Fibroblast of upper back skin (primary cell): ENCODE measurements around the gene PAMR1.

ENCODE experiments used
- DNase-seq: peaks from one replicate; pipeline ENCODE4 v3.0.0-alpha.2; 2013

The PAMR1 gene

DNA sequence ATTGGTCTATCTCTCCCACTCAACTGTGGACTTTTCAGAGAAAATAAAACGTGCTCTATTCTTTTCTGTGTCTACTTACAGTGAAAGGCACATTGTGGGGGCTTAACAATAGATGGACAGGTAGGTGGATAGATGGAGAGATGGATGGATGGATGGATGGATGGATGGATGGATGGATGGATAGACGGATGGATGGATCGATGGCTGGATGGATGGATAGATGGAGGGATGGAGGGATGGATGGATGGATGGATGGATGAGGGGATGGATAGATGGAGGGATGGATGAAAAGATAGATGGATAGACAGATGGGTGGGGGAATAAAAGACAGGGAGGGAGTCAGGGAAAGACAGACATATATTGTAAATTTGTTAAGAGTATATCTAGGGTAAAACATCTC is 91.8 kb downstream of the PAMR1 start:
- DNase-seq: no peak

DNA sequence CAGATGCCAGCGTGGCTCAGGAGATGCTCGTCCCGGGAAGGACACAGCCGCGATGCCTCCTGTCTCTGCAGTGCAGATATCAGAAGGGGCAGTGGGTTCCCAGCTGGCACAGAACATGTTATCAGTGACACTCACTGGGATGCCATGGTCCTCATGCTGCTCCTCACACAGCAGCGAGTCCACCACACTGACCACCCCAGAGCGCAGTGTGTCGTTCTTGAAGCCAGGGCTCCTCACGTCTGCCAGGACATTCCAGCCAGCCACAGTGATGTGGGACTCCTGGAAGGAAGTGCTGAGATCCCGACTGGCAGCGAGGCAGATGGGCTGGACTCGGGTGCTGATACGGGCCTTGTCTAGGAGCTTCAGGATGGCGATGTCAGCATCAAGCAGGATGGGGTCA is 93.0 kb downstream of the PAMR1 start:
- no peak for DNase-seq

DNA sequence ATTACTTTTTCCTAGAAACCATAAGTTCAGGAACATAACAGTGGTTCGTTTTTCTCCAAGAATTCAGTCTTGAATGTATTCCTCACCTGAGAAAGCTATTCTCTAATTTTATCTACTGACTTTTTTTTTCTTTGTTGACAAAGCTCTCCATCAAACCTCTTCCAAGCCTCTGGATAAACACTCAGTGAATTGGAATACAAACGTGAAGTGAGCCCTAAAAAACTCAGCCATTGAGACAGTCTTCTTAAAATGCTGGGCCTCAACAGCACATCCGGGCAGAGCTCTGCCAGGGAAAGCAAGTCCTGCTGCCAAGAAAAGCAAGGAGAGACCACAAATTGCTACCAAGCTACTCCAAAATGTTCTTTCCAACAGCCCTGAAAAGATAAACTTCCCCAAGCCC is 98.3 kb downstream of the PAMR1 start:
- DNase-seq: peak; percentile 80

DNA sequence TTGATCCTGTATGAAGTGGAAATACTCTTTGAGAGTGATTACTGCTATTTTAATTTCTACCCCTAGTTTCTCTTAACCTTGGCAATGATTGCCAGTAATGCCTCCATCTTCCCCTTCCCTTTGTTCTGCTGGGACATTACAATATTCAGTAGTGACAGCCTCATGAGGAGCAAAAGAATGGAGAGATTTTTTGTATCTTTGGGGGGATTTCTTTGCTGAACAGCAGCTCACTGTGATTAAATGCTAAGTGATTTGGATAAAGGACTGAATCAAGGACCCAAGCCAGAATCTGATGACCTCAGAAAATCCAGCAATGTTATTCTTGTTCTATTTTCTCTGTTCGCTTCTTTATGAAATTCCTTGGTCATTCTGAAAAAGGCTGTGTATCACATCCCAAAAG is 99.1 kb downstream of the PAMR1 start:
- no peak for DNase-seq

DNA sequence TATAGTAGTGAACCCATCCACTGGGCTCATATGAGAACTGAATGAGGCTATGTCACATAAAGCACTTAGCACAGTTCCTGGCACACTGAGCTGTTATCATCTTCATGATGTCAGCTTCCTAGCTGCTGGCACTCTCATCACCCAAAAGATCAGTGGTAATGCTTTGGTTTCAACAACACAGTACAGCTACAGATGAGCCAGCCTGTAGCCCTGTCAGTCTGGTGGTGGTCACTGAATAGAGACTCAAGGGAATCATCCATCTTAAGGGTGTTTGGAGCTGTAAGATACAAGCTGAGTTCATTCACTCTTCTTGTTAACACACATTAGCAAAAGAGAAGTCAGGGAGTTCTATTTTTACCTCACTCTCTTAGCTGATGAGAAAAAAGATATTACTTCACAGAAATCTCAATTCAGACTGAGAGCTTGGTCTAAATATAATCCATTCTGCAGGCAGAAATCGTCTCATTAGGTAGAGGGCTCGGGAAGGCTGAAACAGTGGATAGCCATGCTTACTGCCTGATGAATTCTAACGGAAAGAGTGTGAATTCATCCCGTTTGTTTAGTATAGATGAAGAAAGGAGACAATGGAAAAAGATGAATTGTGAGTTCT is 99.7 kb downstream of the PAMR1 start:
- DNase-seq: peak; percentile 19

DNA sequence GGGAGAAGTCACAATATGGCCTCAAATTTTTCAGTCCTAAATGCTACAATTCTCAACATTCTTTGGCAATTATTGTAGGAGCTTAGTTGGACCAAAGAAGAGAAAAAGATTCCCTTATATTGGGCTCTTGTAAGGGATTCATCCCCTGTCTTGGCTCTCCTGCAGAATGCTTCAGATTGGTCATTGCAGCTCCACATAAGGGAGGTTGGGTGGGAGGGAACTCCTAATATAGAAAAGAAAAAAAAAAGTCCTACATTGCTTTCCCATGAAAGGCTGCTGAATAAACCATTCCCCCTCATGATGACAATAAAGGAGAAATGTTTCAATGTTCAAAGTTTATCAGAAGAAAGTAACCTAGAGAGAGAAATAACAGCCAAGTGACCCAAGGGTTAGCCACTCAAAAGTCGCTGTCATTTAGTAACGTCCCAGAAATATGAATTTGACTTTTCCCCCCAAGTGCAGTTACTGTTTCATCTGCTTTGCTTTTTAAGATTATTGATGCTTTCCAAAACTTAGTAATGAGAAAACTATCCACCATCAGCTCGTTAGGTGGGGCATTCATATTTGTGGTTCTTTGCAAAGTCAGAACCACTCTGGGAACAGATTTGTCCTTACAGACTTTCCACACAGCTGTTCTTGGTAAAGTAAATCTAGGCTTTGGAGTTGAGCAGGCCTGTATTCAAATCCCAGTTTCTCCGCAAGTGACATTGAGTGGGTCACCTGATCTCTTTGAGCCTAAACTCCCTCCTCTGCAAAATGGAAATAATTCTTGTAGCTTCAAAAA is 101.1 kb downstream of the PAMR1 start:
- peak; percentile 79 for DNase-seq

DNA sequence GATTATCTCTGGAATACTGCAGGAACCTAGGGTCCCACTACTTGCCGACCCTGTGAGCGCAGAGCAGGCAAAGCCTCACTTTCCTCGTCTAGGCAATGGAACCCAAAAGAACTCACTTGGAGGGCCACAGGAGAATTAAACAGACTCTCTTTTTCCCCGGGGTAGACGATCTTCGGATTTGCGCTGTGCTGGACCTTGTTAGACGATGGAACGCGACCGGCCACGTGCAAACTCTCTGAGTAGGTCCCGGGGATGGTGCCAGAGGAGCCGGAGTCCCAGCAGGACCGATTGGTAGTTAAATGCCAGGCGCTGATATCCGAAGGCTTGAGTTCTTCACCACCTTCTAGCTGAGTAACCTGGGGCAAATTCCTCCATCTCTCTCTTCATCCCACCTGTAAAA is 105.0 kb downstream of the PAMR1 start:
- peak; percentile 3 for DNase-seq

DNA sequence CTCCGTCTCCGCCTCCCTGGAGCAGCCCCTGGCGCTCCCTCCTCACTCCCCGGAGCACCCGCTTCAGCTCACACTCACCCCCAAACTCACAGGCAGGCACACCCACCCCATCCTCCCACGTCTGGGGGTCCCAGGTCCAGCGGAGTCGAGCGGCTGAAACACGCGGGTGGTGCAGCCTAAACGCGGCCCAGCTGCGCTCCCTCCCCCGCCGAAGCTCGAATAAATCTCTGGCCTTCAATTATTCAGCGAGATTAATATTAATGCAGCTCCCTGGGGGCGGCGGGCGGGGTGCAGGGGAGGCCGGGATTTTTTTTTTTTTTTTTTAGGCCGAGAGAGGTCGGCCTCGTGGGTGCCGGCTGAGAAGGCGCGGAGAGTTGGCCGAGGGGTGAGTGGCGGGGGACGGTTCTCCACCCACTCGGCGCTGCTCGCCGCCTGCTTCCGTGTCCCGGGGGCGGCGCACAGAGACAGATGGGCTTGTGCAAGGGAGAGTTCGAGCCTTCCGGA is 105.5 kb downstream of the PAMR1 start:
- peak; percentile 5 for DNase-seq

DNA sequence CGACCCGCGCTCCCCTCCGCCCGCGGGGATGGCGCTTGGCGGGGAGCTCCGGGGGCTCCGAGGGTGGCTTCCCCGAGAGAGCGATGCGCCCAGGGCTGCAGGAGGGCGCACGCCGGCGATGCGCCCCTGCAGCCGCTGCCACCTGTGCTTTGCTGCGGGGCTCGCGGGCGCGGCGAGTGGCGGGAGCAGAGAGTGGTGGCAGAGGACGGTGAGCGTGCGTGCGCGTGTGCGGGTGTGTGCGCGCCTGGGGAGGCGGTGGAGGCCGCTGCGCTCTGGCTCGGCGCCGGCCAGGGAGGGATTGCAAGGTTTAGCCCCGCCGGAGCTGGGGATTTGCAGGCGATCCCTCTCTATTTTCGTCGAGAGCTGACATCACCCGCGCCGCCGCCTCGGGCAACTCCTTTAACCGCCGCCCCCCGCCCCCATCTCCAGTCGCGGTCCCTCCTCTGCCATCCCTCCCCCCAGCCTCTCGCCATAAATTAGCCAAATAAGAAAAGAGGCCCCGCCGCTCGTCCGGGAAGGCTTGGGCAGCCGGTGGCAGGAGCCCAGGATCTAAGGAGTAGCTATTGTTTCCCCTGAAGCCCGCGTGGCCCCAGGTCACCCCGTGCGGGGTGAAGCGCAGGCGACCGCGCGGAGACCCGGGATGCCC is 106.1 kb downstream of the PAMR1 start, which contains the start of gene SLC1A2:
Gene SLC1A2, minus strand, starts transcription at position 375 of the 646 bp plus-strand sequence. CDS start 592 bp downstream, outside the sequence.
- peak; percentile 48 for DNase-seq

DNA sequence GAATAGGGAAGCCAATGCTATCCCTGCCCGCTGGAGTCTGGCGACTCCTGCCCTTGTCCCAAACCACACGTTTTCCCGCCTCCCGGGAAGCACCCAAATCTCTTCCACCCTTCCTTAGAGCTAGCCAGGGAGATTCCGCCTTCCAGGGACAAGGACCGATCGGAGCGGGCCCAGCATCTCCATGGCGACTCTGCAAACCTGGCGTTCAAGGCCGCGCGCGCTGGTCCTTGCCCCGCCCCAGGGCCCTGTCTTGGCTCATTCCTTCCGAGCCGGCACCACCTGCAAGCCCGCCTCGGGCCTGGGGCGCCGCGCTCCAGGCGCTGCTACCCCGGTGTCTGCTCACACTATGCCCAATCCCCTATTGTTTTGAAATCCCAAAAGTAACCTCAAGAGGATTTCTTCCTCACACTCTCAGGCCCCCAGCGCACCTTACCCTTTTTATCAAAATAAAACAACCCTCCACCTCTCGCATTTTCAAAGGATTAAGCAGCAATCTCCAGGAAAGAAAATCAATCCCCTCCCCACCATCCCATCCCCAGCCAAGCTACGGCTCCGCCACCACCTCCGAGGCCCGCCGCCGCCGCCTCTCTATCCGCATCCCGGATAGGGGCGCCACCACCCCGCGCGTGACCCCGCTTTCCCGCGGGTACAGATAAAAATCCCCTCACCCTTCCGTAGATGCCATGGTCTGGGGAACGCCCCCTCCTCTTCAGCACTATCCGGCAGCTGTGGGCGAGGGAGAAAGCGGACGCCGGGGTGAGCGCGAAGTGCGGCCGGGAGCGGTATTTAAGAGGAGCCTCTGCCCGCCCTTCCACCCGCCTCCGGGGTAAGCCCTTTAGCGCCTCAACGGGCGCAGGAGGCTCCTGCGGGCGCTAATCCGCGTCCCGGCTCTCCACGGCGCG is 106.9 kb downstream of the PAMR1 start:
- peak; percentile 3 for DNase-seq

DNA sequence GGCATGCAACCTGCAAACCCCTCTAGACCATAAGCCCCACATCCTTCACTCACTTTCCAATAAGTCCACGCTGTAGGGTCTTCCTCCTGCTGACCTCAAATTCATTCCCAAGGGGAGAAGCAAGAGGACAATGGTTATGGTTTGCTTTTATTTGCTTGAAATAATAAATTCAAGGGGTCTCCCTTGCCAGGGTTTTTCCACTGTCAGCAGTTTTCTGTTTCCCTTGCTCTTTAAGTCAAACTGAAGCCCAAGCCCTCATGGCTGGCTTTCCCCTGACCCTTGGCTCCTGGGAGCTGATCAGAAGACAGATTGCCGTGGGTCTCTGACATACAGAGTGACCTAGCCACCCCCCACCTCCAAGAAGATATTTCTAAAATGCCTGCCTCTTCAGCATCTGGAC is 109.9 kb downstream of the PAMR1 start:
- no peak for DNase-seq

DNA sequence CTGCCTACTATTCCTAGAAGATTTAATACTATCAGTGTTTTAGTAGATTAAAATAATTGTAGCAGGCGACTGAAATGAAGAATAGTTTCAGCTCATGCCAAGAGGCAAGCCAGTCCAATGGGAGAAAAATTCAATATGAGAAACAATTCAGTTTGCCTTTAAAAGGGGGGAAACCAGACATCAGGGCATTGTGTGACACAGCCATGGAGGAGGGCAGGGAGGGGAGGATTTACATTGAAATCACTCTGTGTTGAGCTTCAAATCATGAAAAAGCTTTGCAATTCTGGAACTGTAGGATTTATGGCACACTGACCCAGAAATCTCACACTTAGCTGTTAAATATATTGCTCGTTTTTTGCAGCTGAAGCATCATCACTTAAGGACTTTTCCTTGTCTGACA is 110.6 kb downstream of the PAMR1 start:
- no peak for DNase-seq

DNA sequence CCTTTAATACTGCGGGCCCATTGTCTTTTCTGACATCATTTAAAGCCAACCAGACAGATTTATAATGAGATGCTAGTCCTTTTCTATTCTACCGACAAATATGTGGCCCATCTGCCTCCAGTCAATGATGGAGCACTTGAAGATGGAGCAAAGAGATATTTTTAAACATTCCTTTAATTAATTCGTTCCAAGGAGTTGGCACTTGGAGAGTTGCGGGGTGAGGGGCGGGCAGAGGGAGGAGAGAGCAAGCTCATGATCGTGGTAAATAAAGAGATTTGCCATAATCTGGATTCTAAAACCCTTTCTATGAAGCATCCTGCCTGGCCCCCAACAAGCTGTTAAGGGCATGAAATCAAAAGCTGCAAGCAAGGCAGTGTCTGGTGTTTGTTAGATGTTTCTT is 111.1 kb downstream of the PAMR1 start:
- no peak for DNase-seq

DNA sequence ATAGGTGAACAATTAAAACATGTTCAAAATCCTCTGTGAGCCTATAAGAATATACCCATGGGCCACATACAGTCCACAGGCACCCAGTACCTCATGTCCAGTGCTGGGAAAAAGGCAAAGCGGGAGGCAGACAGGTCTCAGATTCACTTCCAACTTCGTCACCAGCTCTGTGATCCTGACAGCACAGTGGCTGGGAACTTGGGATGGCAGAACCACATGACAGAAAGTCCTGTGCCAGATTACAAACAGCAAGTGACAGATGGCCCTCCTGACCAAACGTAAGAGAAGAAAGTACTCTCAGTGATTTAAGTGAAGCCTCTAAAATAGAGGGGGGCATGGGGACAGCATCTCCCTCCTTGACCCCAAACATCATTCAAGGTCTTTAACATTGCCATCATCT is 111.8 kb downstream of the PAMR1 start:
- no peak for DNase-seq

DNA sequence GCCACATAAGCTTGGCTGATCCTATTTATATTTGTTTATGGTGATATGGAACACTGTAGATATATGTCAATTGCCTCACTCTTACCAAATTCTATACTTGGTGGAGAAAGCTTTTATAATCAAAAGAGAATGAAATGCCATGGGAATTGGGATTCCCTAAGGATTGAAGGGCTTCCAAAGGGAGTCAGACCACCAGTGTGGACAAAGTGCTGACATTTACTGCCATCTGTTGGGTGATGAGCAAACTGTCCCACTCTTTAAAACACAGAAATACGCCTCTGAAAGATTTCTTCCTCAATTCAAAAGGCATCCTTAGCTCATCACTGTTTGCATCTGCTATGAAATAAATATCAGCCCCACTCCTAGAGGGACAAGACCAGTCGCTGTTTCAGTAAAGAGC is 113.1 kb downstream of the PAMR1 start:
- peak; percentile 54 for DNase-seq

DNA sequence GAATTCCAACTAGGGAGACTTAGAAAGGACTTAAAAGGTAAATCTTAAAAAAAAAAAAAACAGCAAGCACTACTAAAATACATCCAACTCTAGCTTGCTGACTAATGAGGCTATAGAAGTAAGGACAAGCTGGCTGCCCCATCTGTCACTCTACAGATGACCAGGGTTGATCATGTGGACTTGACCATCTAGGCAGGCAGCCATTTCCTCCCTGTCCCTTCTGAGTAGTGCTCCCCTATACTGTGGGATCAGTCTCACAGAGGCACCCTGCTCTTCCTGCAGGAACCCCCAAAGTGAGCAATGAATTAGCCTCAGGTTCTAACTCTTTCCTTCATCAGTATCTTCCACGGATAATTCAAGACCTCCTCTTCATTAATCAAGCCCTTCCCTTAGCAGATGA is 118.4 kb downstream of the PAMR1 start:
- DNase-seq: no peak

DNA sequence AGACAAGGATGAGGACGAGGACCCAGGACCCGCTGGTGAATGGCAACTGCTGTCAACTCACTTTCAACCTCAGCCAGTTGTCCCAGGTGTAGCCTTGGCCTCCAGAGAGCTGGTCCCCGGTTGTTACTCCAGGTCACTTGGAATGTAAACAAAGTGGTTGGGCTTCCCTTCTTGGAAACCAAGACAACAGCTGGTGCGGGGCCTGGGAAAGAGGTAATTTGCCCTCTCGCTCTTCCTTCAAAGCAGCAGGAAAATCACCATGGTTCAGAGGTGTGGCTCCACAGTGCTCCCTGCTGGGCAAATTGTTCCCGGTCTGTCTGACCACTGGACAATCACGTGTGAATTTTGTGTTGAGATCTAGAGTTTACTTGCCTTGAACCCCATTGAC is 121.0 kb downstream of the PAMR1 start:
- DNase-seq: peak; percentile 25

DNA sequence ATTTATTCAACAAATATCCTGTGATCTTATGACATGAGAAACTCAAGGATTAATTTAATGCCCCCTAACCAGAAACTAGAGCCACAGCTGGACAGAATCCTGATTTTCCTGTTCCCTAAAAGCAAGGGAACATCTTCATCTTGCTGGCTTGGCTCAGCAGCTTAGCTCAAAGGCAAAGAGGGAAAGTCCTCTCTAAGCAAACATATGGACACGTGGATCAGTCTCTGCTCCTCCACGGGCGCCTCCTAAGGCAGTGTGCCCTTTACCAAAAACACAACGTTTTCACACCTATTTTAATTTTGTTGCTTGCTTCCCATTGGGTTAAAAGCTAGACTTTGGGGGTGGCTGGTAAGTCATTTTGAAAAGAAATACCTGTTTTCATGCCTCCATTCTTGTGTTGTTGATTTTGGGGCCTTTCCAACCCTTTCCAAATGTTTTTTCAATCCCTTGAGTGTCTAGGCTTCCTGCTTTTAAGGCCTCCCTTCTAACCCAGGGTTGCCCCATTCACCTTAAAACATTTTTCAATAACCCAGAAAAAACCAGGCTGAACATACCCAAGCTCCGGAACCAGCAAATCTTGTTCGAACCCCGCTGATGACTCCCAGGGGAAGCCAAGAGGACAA is 121.5 kb downstream of the PAMR1 start:
- DNase-seq: no peak

DNA sequence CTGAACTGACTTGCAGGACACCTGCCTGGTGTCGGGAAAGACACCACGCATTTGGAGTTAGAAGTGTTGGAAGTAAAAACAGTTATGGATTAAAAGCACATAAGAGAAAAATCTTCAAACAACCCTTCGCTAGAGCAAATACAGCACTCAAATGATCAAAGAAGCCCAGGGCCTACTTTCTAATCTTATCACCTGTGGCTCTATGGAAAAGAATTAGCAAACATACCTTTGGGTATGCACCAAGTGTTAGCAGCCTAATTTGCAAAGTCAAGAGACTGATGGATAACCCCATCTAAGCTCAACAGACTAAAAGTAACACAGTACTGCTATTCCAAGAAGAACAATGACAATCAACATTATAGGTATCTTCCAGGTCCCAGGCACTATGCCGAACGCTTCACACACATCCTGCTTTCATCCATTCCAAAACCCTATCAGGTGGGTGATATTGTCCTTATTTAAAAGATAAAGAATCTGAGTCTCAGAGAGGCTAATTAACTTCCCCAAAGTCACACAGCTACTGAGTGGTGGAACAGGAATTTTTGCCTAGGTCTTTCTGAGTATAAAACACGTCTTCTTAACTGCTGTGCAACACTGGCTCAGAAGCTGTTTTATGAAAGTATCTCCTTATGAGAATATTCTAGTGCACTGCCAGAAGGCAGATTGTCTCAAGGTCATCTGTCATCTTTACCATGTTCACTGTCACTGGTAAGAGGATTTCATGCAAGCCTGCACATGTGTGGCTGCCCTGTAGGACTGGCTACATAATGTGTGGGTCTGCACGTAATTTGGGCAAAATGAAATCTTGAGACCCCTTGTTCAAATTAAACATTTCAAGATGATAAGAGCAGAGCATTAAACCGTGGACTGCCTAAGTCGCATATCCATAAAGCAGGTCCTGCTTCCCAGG is 122.4 kb downstream of the PAMR1 start:
- DNase-seq: no peak

DNA sequence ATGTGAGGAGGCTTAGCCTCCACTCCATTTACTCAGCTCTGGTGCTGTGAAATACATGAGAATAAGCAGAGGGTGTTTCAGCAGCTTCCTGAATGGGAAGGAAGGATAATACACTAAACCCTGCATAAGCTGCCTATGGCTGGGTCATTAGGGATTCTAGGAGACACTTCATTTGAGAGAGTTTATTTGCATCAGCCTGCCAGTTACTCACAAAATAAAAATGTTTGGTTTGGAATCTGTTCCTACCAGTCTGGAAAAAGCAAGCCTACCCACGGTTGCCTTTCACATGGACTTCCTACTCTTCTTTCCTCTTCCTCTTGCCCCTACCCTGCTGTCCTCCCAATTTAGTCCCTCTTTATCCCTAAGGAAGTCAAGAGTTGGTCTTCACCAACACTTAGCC is 126.5 kb downstream of the PAMR1 start:
- DNase-seq: peak; percentile 30

DNA sequence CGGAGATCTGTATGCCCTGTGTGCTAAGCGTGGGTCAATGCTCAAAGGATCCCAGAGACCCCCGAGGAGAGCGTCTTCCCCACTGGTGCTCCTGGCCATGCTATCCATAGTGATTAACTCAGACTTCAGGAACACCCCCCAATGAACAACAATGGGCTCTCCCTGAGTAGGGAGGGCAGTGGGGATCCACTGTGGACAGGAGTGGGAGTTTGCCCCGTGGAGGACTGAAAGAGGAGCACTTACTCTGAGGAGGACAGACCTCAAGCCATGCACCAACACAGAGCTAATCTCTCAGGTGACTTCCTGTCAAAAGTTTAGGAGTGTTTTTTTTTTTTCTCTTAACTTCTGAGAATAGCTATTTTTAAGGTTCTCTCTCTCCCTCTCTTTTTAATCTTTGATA is 130.5 kb downstream of the PAMR1 start:
- DNase-seq: no peak
